Progenitor cell of endocrine pancreas (in vitro differentiated cells): ENCODE measurements around the gene CWC25. TPM values are rescaled to one million over a fixed set of nuclear protein-coding genes. Genes with fewer than 3 reads are reported as not detected.

Experiments
- DNase-seq: peaks from one replicate; pipeline ENCODE4 v3.0.0; 2021; ENCODE audit warnings: low spot score; ENCODE audit not compliant: unreplicated experiment
- H3K27ac Mint-ChIP-seq: 2 replicates; pipeline ENCODE4 v1.8.0; 2021; ENCODE audit warnings: mild to moderate bottlenecking, moderate library complexity, mixed read lengths
- H3K27me3 Mint-ChIP-seq: 2 replicates; pipeline ENCODE4 v1.8.0; 2021; ENCODE audit warnings: mixed read lengths
- H3K36me3 Mint-ChIP-seq: 2 replicates; pipeline ENCODE4 v1.8.0; 2022; ENCODE audit warnings: mixed read lengths; ENCODE audit not compliant: insufficient read depth
- H3K4me1 Mint-ChIP-seq: 2 replicates; pipeline ENCODE4 v1.8.0; 2021; ENCODE audit warnings: low read depth, mixed read lengths
- H3K4me3 Mint-ChIP-seq: 2 replicates; pipeline ENCODE4 v1.8.0; 2021; ENCODE audit warnings: low read depth, mild to moderate bottlenecking, moderate library complexity, mixed read lengths
- H3K9me3 Mint-ChIP-seq: 2 replicates; pipeline ENCODE4 v1.8.0; 2021; ENCODE audit warnings: low read depth, mixed read lengths
- total RNA-seq: library from RNA; stranded (reverse); gene quantifications from 2 replicates; pipeline ENCODE4 v1.2.1, GENCODE V29; 2021
- TF ChIP-seq, protein P1 (sequence below): fragments of 200-600 bp; sonication (generic); IDR thresholded peaks from one replicate; pipeline ENCODE4 v1.5.0; 2021; ENCODE audit warnings: antibody characterized with exemption, mild to moderate bottlenecking; ENCODE audit not compliant: unreplicated experiment

CWC25 gene
- total RNA-seq, 1 donor from 2014 or later: 17.1 TPM

DNA sequence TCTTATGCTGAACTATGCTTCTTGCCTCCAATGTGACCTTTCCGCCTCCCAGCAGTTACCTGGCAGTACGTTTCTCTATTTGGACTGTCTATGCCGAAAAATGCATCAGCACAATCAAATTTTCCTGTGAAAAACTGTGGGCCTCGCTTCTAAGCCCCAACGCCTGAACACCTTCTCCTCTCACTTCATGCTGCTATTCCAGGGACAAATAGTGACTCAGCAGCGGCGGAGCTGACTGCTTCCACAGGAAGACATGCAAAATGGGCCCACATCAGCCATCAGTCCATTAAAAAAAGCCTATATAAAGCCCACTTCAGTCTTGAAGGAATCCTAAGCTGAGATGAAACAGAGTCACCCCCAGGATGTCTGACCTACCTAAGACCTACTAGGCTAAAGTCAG lies 15.3 kb downstream of the CWC25 start:
- TF ChIP-seq, protein P1, sequence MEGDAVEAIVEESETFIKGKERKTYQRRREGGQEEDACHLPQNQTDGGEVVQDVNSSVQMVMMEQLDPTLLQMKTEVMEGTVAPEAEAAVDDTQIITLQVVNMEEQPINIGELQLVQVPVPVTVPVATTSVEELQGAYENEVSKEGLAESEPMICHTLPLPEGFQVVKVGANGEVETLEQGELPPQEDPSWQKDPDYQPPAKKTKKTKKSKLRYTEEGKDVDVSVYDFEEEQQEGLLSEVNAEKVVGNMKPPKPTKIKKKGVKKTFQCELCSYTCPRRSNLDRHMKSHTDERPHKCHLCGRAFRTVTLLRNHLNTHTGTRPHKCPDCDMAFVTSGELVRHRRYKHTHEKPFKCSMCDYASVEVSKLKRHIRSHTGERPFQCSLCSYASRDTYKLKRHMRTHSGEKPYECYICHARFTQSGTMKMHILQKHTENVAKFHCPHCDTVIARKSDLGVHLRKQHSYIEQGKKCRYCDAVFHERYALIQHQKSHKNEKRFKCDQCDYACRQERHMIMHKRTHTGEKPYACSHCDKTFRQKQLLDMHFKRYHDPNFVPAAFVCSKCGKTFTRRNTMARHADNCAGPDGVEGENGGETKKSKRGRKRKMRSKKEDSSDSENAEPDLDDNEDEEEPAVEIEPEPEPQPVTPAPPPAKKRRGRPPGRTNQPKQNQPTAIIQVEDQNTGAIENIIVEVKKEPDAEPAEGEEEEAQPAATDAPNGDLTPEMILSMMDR: no peak
- H3K9me3 Mint-ChIP-seq: no peaks in the 10 kb centered on the region
- no peak overlapping the region for H3K27ac Mint-ChIP-seq
- H3K36me3 Mint-ChIP-seq: peaks cover 21% of the 10 kb centered on the region
- no peak overlapping the region for H3K4me3 Mint-ChIP-seq
- DNase-seq: no peak
- H3K27me3 Mint-ChIP-seq: no peaks in the 10 kb centered on the region
- H3K4me1 Mint-ChIP-seq: no peaks in the 10 kb centered on the region

DNA sequence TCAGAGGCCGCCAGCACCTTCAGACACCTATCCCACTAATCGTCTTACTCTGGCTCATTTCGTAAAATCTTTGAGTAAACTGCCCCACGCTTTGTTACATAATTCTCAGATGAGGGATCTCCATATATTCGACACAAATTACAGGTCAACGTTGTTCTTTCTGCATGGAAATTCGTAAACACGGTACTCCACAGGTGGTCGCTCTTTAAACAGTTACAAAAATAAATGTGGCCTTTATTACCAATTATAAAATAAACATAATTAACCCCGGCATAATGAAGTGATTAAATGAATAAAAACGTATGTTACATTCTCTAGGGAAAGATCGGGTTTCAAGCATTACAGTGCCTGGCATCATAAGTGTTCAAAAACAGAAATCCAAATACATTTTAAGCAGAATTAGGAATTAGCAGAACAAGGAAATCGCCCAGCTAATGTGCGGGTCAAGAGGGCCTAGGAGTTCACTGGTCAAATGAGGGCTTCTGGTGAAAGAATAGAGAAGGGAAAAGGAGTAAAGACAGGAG lies 24.8 kb downstream of the CWC25 start:
- H3K27ac Mint-ChIP-seq: peak overlapping the region; percentile 80
- no peak for DNase-seq
- H3K4me3 Mint-ChIP-seq: peak overlapping the region; percentile 68
- no peaks in the 10 kb centered on the region for H3K9me3 Mint-ChIP-seq
- no peaks in the 10 kb centered on the region for H3K27me3 Mint-ChIP-seq
- peaks cover 22% of the 10 kb centered on the region for H3K36me3 Mint-ChIP-seq
- peaks cover 28% of the 10 kb centered on the region for H3K4me1 Mint-ChIP-seq
- TF ChIP-seq, protein P1: no peak

DNA sequence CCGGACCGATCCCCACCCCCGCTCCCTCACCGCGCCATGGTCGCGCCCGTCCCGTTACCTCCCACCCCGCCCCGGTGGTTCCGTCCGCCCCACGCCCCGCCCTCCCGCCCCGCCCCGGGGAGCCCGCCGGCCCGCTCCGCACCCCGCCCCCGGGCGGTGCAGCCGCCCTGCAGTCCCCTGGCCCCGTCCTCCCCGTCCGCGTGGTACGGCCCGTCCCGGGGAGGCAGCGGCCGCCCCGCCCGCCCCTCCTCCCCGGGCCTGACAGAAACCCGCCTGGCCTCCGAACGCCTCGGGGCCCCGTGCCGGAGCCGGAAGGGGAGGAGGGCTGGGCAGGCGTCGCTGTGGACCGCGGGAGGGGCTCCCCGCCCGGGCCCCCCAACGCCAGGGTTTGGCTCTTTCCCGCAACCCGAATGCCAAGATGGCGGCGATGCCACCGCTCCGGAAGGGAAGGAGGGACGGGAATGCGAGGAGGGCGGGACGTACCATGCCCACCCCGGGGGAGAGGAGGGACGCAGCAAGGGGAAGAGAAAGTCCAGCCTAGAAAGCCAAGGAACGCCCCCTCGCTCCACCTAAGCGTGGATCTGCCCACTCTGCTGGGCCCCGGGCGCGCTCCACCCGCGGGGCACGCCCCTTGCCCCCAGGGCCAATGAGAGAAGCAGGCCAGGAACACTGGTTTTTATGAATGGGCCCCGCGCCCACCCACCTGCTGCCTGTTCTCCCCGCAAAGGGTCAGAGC lies 25.5 kb downstream of the CWC25 start, which contains the start of gene PIP4K2B:
PIP4K2B (minus strand) TSS at position 56 of the 736 bp plus-strand sequence. CDS start 132 bp downstream, outside the sequence.
- peaks cover 28% of the 10 kb centered on the region for H3K4me1 Mint-ChIP-seq
- DNase-seq: peak; percentile 96
- TF ChIP-seq, protein P1: no peak
- no peaks in the 10 kb centered on the region for H3K9me3 Mint-ChIP-seq
- H3K27me3 Mint-ChIP-seq: no peaks in the 10 kb centered on the region
- peaks cover 22% of the 10 kb centered on the region for H3K36me3 Mint-ChIP-seq
- H3K4me3 Mint-ChIP-seq: peak within 1 kb of the TSS; percentile 90
- peak within 1 kb of the TSS; percentile 98 for H3K27ac Mint-ChIP-seq

- Mint-ChIP-seq H3K4me1 (peaks cover 28% of the 10 kb centered on the region), H3K9me3 (no peaks in the 10 kb centered on the region), H3K27ac (peak overlapping the region; percentile 98), H3K27me3 (no peaks in the 10 kb centered on the region), H3K36me3 (peaks cover 16% of the 10 kb centered on the region), H3K4me3 (peak overlapping the region; percentile 90)
- no peak for DNase-seq
- TF ChIP-seq, protein P1: peak; percentile 29
Measured at GRCh38 chr17:38798614-38799500, 26.3 kb downstream of the CWC25 start.

GRCh38 chr17:38797828-38798227 lies 27.3 kb downstream of the CWC25 start:
- Mint-ChIP-seq H3K27me3 (no peaks in the 10 kb centered on the region), H3K4me1 (peaks cover 28% of the 10 kb centered on the region), H3K9me3 (no peaks in the 10 kb centered on the region), H3K27ac (peak overlapping the region; percentile 98), H3K36me3 (peaks cover 11% of the 10 kb centered on the region), H3K4me3 (peak overlapping the region; percentile 90)
- DNase-seq: no peak
- TF ChIP-seq, protein P1: no peak
